Stomach (tissue), 9 donors: Measurements from ENCODE around the gene FGF14. TPM values are rescaled to one million over a fixed set of nuclear protein-coding genes. Genes with fewer than 3 reads are reported as not detected.

ENCODE experiments used
- DNase-seq, 2 donors: peaks; one replicate each; pipeline versions ENCODE4 v3.0.0 to v3.0.0-alpha.2; 2013 to 2019
- H3K27ac ChIP-seq, 5 donors: fragments of 200-600 bp in 4 of 5; sonication (generic) in 4 of 5; one replicate each; pipeline ENCODE4 v1.5.1; 2013 to 2019; ENCODE audit warnings: mild to moderate bottlenecking in 1 of 5, moderate library complexity in 1 of 5
- H3K27me3 ChIP-seq, 3 donors: fragments of 200-600 bp; sonication (generic); one replicate each; pipeline ENCODE4 v1.5.1; 2017 to 2019; ENCODE audit warnings: mixed run types in 1 of 3
- H3K36me3 ChIP-seq, 4 donors: fragments of 200-600 bp; sonication (generic); 1 replicate in 3 of 4; 2 replicates in 1 of 4; pipeline ENCODE4 v1.5.1; 2016 to 2019
- H3K4me1 ChIP-seq, 4 donors: fragments of 200-600 bp; sonication (generic); one replicate each; pipeline ENCODE4 v1.5.1; 2016 to 2019
- H3K4me3 ChIP-seq, 4 donors: fragments of 200-600 bp; sonication (generic) in 3 of 4; one replicate each; pipeline ENCODE4 v1.5.1; 2016 to 2019; ENCODE audit warnings: mild to moderate bottlenecking in 1 of 4
- H3K9me3 ChIP-seq, 4 donors: fragments of 200-600 bp; sonication (generic); one replicate each; pipeline ENCODE4 v1.5.1; 2016 to 2019
- EP300 ChIP-seq: sonication (generic); formaldehyde crosslinking; IDR thresholded peaks from one replicate; pipeline ENCODE4 v1.6.1; 2017; ENCODE audit warnings: antibody characterized with exemption
- POLR2A ChIP-seq, 4 donors: fragments of 450-650 bp; IDR thresholded peaks; one replicate each; pipeline ENCODE4 v1.6.1; 2016; ENCODE audit warnings: antibody characterized with exemption in 4 of 4, control low read depth in 2 of 4, mild to moderate bottlenecking in 1 of 4, moderate library complexity in 1 of 4
- POLR2AphosphoS5 ChIP-seq, 3 donors: sonication (generic); formaldehyde crosslinking; IDR thresholded peaks; one replicate each; pipeline ENCODE4 v1.6.1; 2016; ENCODE audit warnings: antibody characterized with exemption in 3 of 3
- WGBS, 5 donors: extraction: QIAGEN DNeasy Blood & Tissue Kit in 3 of 5; methylation state at CpG; one replicate each; pipeline versions ENCODE4 v1.1.5 to v1.1.7; 2013 to 2018; 5-methylcytosine and 5-hydroxymethylcytosine counted together
- intact Hi-C: fragments of 100-400 bp; cut with DNase I; formaldehyde crosslinking; loops from one replicate; pipeline ENCODE4 v1.15.1; 2023; ENCODE audit warnings: low total_unique reads
- polyA plus RNA-seq, 3 donors: library from polyadenylated mRNA; stranded (reverse); fragments of 200-250 nt; gene quantifications; one replicate each; pipeline ENCODE4 v1.2.3, GENCODE V29; 2013
- small RNA-seq, 4 donors: library from RNA; depleted of rRNA; stranded (forward); fragments of <200 nt; gene quantifications; one replicate each; pipeline ENCODE3, GENCODE V24; 2016
- total RNA-seq, 5 donors: library from RNA; depleted of rRNA; stranded (reverse); fragments of >200 nt; gene quantifications; one replicate each; pipeline versions ENCODE4 v1.1.0 to v1.2.3, GENCODE V29; 2014 to 2016
- TF ChIP-seq, protein P1 (sequence below), 7 experiments: fragments of 450-650 bp in 4 of 7; fragments of 200-600 bp in 3 of 7; sonication (generic) in 3 of 7; IDR thresholded peaks; one replicate each; pipeline ENCODE4 v1.5.1; 2016 to 2019; ENCODE audit warnings: antibody characterized with exemption in 7 of 7, control low read depth in 2 of 7, mild to moderate bottlenecking in 1 of 7
- donor health status: healthy with polysubstance abuse.
- donor health status: Bipolar disorder and iron deficiency.
- donor health status: healthy.

FGF14 gene
- total and polyA plus RNA-seq, 8 donors: 0.08 to 6.6 (median 0.54) TPM

DNA sequence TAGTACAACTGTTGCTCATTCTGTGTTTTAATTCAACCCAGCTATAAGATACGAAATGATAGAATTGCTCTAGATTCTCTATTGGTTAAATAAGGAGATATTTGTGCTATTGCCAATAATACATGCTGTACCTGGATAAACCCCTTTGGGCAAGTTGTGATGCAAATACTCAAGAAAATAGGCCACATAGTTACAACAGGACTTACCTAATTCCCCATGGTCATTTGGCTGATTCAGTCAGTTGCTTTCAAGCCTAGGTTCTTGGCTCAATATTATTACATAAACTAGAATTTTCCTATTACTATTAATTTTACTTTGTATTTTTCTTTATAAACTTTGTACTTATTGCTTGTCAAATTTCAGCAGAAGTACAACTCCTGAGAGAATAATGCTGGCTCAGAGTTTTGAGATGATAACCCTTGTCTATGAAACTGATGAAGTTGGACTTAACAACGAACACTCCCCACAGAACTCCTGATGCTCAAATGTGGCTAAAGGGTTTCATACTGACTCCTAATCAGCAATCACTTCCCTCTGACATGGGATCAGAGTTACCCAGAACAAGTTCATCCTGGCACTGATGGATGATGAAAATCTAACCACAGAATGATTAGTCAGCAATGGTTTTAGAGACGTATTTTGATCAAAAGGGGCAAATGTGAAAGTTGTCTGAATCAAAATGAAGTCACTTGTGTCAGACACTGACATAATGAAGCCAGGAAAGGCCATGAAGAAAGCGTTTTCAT, 728.3 kb downstream of the FGF14 start:
- H3K9me3 ChIP-seq: peaks cover 0 to 2% (median 0%) of the 10 kb centered on the region in 4 donors
- WGBS, 5 donors: 57 to 77% (median 64%) methylated on average over 4 of the region's 4 CpGs
- H3K27me3 ChIP-seq: no peaks in the 10 kb centered on the region
- no peak for DNase-seq
- no peak for TF ChIP-seq POLR2AphosphoS5 (IDR thresholded peaks at IDR 0.05)
- TF ChIP-seq POLR2A (IDR thresholded peaks at IDR 0.05): no peak
- no peak for TF ChIP-seq EP300
- TF ChIP-seq, protein P1, sequence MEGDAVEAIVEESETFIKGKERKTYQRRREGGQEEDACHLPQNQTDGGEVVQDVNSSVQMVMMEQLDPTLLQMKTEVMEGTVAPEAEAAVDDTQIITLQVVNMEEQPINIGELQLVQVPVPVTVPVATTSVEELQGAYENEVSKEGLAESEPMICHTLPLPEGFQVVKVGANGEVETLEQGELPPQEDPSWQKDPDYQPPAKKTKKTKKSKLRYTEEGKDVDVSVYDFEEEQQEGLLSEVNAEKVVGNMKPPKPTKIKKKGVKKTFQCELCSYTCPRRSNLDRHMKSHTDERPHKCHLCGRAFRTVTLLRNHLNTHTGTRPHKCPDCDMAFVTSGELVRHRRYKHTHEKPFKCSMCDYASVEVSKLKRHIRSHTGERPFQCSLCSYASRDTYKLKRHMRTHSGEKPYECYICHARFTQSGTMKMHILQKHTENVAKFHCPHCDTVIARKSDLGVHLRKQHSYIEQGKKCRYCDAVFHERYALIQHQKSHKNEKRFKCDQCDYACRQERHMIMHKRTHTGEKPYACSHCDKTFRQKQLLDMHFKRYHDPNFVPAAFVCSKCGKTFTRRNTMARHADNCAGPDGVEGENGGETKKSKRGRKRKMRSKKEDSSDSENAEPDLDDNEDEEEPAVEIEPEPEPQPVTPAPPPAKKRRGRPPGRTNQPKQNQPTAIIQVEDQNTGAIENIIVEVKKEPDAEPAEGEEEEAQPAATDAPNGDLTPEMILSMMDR (IDR thresholded peaks at IDR 0.05): no peak
- no peak overlapping the region for H3K27ac ChIP-seq
- no peaks in the 10 kb centered on the region for H3K4me1 ChIP-seq
- intact Hi-C loops: no loop called here
- no peaks in the 10 kb centered on the region for H3K36me3 ChIP-seq
- H3K4me3 ChIP-seq: no peak overlapping the region

DNA sequence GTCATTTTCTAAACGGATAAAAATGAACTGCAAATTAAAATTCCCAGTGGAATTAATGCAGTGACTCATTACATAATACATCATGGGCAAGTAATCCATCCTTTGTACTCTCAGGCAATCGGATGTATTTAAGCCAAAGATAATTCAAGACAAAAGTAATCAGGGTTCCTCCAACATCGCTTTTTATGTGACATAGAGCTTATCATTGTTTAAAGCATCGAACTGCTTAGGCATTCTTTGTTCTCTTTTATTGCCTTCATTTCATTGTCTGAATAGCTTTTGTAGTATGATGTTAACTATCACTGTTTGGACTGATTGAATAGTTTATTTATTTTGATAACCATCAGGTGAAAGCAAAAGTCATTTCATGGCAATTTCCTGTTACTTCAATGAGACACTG, 740.0 kb downstream of the FGF14 start:
- TF ChIP-seq POLR2A (IDR thresholded peaks at IDR 0.05) (no peak), EP300 (no peak), POLR2AphosphoS5 (IDR thresholded peaks at IDR 0.05) (no peak)
- TF ChIP-seq, protein P1 (IDR thresholded peaks at IDR 0.05): no peak
- no peak for DNase-seq
- no peak overlapping the region for H3K27ac ChIP-seq
- no peaks in the 10 kb centered on the region for H3K27me3 ChIP-seq
- no peaks in the 10 kb centered on the region for H3K36me3 ChIP-seq
- intact Hi-C loops: no loop called here
- no peaks in the 10 kb centered on the region for H3K4me1 ChIP-seq
- no peak overlapping the region for H3K4me3 ChIP-seq
- H3K9me3 ChIP-seq: peaks cover 0 to 3% (median 0%) of the 10 kb centered on the region in 4 donors
- 25 to 52% (median 40%) methylated on average over 4 of the region's 4 CpGs for WGBS, 5 donors

Small RNA genes within 50 kb of the gene (small RNA-seq; reads per million reads assigned to genes)
- 0 to 0.89 (median 0.08) reads per million in 4 donors for gene MIR2681
- 0 to 0.20 (median 0.03) reads per million in 4 donors for gene MIR4705
- gene RNU1-24P: 0 reads per million in 4 donors
- 0 to 0.07 (median 0) reads per million in 4 donors for gene RNY1P2
- gene RPL39P29: 0 reads per million in 4 donors

Other genes with a start within 250 kb of the FGF14 start
- 100 to 1,000 TPM in 1 of 5 donors, 10 to 100 TPM in 4; 10.5 to 103 (median 45.1) TPM for gene TPP2, start 194.9 kb upstream of the FGF14 start, total RNA-seq
- 10 to 100 TPM; 10.1 to 15.8 (median 11.3) TPM for gene TPP2, start 194.9 kb upstream of the FGF14 start, polyA plus RNA-seq